GM21423 (cell line): ENCODE measurements around the gene NMNAT2.
"Not testable (repeated sequence)": the region's sequence is repeated elsewhere in the genome, so short reads cannot be mapped to it uniquely, and the experiment has no call there.

Source experiments
- ATAC-seq: cut with Tn5 transposase; IDR thresholded peaks from one replicate; pipeline ENCODE4 v1.9.1; 2021; ENCODE audit warnings: mild to moderate bottlenecking, moderate library complexity; ENCODE audit not compliant: unreplicated experiment

The NMNAT2 gene

DNA sequence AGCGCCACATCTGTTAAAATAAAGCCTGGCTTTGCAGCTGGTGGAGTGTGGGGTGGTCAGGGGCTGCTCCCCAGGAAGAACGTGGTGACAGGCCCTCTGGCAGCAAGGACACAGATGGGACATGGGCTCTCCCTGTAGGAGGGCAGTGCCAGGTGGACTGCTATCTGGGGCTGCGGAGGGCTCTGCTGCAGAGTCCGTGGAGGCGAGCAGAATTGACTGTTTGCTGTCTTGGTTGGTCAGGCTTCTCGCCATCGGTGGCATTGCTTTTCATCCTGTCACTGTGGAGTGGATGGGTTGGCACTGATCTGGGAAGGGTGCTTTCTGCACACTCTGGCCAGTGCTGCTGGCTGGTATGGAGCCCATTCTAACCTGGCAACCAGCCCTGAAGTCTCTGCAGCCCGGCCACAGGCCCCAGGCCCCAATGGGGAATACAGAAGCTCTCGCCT lies 129.1 kb downstream of the NMNAT2 start:
- ATAC-seq = no peak

- ATAC-seq = no peak
Observed at GRCh38 chr1:183288583-183288982, 129.6 kb downstream of the NMNAT2 start.

- no peak for ATAC-seq
Observed at GRCh38 chr1:183287191-183287675, 130.9 kb downstream of the NMNAT2 start.

- ATAC-seq = no peak
Observed at GRCh38 chr1:183285746-183286145, 132.4 kb downstream of the NMNAT2 start.

DNA sequence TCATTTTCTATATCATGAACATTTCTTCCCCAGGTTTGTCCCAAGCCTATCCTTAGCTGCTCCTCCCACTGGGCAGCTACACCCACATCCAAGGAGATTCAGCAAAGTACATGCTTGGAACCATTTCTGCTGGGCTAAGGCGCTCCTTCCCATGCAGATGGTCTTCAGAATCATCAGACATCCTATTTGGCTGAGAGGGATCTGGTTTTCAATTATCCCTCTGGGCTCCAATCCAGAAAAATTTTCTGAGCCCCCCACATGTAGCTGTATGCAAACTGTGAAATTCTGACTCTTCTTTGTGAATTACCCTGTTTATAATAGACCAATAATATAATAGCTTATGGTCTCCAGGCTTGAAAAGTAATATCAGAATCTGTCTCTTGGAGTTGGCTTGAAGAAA lies 132.9 kb downstream of the NMNAT2 start:
- ATAC-seq = no peak

DNA sequence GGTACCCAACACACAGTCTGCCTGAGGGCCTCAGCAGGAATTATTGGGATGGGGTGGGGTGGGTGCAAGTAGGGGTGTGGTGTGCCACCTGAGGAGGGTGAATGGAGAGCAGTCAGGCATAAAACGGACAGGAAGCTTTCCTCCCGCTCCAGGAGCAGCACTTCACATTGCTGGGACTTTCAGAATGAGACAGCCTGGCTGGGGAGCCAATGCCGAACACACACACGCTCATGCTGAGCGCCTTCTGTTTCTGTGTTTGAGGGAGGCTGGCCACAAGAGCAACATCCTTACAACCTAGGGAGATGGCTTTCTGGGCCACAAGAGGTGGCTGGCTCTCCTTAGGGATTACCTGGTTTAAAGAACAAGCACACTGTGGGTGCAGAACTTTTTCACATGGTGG lies 134.1 kb downstream of the NMNAT2 start:
- no peak for ATAC-seq

DNA sequence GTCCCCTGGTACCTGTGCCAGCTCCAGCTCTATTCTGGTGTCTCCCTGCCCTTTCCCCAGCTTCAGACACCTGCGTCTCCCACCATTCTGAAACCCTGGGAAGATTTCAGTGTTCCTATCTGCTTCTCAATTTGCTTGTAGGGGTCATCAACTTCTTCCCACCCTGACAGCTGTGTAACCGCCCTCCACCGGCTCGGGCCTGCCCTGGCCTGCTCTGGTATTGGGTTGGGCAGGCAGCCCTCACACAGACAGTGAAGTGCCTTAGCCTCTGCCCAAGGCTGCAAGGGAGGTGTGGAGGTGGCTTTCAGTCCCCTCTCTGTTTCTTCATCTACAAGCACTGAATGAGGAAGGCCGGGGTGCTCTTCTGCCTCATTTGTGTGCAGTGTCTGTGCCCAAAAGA lies 134.9 kb downstream of the NMNAT2 start:
- ATAC-seq = no peak

GRCh38 chr1:183282101-183282855 lies 135.9 kb downstream of the NMNAT2 start:
- no peak for ATAC-seq

GRCh38 chr1:183281553-183282091 lies 136.6 kb downstream of the NMNAT2 start:
- peak; percentile 60 for ATAC-seq

DNA sequence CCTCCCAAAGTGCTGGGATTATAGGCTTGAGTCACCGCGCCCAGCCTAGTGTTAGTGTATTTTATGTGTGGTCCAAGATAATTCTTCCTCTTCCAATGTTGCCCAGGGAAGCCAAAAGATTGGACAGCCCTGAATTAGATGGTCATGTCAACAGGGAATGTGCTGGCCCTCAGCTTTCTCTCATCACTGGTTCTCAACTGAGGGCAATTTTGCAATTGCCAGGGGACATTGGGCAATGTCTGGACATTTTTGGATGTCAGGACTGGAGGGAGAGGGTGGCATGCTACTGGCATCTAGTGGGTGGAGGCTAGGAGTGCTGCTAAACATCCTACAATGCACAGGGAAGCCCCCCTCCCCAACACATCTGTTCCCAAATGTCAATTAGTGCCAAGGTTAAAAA lies 137.1 kb downstream of the NMNAT2 start:
- ATAC-seq = no peak

- no peak for ATAC-seq
Observed at GRCh38 chr1:183279835-183280234, 138.3 kb downstream of the NMNAT2 start.

DNA sequence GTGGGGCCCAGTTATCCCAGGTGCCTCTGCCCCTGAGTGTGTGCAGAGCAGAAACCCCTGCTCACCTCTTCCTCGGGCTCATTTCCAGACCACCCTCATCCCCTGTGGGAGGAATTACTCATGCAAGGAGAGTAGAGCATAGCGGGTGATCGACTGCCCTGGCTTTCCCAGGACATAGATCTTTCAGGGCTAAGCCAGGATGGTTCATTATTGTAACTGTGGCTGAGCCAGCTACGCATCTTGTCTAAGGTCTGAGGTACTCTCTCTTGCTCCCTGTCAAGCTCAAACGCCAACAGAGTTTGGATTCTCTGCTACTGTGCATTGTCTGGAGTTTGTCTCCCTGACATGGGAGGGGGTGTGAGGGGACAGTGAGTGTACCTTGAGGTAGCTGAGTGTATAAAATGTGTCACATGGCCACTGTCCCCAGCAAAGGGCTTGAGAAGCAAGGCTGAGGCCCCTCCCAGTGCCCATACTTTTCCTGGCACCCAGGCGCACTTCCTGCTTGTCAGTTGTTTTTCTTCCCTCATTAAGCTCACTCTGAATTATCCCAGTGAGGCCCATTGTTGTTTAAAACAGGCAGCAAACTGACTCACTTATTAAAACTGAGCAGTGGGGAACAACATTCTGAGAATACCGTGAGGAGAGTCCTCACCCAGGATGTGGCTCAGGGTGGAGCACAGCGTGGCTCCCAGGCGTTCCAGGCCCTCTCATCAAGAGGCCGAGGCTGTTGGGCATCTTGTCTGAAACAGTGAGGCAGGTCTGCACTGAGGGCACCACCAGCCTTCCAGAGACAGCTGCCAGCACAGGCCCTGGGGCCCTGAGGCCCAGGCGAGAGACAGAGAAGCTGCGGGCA lies 139.2 kb downstream of the NMNAT2 start:
- no peak for ATAC-seq

GRCh38 chr1:183277821-183278738 lies 140.1 kb downstream of the NMNAT2 start:
- no peak for ATAC-seq

DNA sequence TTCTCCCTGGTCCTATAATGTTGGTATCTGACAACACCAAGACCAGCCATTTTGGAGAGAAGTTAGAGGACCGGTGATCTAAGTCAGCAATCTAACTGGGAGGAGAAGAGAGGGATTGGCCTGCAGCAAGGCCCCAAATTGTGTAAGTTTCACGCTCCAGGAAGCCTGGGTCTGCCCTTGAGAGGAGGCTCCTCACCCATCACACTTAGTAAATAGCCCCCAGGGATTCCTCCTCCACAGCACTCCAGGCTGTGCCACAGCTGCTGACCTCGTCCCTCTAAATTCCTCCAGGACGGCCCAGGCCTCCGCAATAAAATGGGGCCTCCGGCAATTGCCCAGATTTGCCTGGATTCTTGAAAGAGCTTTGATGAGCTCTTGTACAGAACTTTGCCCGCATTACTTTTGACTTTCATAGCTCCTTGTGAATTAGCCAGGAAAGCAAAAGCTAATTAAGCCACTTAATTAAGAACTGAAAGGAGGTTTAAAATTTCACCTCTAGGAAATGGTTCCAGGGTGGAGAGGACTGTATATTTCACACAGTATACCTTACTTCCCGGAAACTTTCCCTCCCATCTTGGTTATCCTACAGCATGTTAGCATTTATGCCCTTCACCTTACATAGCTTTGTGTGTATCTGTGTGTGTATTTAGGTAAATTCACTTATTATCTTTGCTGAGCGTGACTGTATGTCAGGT lies 141.6 kb downstream of the NMNAT2 start:
- ATAC-seq = no peak

DNA sequence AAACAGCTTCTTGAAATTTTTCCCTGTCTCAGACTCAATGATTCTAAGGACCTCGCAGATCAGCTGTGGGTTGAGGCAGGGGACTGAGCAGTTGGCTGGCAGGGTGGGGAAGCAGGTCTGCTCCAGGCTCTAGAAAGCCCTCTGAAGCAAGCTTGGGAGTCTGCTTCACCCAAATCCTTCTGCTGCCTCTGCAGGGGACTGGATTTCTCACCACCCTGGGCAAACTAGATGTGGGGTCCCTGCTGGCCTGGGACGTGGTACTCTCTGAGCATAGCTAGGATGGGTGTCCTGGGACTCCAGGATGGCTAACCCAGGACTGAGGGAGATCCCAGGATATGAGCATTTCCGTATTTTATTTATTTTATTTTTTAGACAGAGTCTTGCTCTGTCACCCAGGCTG lies 142.9 kb downstream of the NMNAT2 start:
- no peak for ATAC-seq

GRCh38 chr1:183274836-183275235 lies 143.3 kb downstream of the NMNAT2 start:
- ATAC-seq = no peak

DNA sequence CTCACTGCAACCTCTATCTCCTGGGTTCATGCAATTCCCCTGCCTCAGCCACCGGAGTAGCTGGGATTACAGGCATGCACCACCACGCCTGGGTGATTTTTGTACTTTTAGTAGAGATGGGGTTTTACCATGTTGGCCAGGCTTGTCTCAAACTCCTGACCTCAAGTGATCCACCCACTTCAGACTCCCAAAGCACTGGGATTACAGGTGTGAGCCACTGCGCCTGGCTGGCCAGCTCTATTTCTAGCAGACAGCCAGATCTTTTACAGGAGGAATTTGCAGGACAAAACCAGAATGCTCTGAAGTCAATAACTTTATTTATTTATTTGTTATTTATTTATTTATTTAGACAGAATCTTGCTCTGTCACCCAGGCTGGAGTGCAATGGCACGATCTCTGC lies 144.2 kb downstream of the NMNAT2 start:
- not testable (repeated sequence) for ATAC-seq

GRCh38 chr1:183273300-183273699 lies 144.9 kb downstream of the NMNAT2 start:
- ATAC-seq = no peak

DNA sequence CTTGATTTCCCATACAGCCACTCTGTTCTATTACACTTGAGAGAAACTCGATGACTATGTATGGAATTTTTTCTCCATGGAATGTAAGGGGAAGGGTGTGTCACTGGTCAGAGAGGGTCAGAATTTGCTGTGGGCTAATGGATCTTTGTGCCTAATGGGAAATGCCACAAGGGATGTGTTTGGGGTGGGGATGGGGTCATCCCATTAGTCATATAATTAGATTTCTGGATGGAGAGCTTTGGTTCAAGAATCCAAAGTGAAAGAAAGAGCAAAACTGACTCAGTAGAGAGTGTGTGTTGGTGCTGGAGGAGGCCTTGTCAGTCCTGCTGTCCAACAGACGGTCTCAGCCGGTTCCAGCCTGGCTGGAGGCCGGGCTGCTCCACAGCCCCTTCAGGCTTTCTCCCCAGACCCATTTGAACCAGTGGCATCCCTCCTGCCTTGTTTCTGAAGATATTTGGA lies 145.8 kb downstream of the NMNAT2 start:
- ATAC-seq = no peak
